Skin epidermis (tissue), 12 donors: ENCODE measurements around the gene COL4A2.
"Not testable (repeated sequence)": the region's sequence is repeated elsewhere in the genome, so short reads cannot be mapped to it uniquely, and the experiment has no call there.

ENCODE experiments used
- H3K27ac ChIP-seq, 21 experiments: fragments of 200-600 bp; sonication (generic) in 11 of 21; one replicate each; pipeline ENCODE4 v1.5.0; 2020; ENCODE audit warnings: mild to moderate bottlenecking in 3 of 21, inconsistent platforms in 2 of 21, moderate library complexity in 2 of 21
- H3K4me3 ChIP-seq, 7 experiments: fragments of 200-600 bp; sonication (generic) in 2 of 7; one replicate each; pipeline ENCODE4 v1.5.0; 2020; ENCODE audit warnings: inconsistent platforms in 2 of 7, mild to moderate bottlenecking in 2 of 7, moderate library complexity in 1 of 7

COL4A2 gene

DNA sequence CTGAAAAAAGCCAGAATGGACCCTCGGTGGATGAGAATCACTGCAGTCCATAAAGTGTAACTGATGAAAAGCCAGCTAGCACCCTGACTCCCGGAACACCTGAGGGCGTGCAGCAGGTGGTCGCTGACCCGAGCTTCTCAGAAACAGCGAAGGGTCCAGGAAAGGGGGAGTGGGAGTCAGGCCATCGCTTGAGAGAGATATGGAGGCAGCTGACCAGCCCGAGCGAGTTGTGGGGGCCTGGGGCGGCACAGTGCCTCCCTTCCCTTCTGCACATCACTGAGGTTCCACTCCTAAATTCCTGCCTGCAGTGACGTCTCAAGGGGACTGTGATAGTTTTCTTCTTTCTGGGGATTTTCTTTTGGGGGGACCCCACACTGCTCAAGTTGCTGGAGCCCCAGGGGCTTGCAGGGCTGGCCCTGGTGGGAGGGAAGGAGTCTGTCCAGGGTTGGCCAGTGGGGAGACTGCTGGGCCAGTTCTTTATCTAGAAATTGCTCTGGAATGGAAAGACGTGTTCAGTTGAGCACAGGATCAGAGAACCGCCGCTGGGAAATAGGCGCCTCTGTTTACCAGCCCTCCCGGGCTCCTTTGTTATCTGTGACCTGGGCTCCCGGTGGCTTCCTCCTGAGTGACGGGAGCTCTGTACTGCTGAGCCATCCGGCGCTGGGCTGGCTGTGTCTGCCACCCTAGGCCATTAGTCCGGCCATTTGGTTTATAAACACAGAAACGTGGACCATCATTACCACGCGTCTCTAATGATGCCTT lies 183.1 kb downstream of the COL4A2 start:
- no peak overlapping the region for H3K27ac ChIP-seq
- H3K4me3 ChIP-seq = no peak overlapping the region

DNA sequence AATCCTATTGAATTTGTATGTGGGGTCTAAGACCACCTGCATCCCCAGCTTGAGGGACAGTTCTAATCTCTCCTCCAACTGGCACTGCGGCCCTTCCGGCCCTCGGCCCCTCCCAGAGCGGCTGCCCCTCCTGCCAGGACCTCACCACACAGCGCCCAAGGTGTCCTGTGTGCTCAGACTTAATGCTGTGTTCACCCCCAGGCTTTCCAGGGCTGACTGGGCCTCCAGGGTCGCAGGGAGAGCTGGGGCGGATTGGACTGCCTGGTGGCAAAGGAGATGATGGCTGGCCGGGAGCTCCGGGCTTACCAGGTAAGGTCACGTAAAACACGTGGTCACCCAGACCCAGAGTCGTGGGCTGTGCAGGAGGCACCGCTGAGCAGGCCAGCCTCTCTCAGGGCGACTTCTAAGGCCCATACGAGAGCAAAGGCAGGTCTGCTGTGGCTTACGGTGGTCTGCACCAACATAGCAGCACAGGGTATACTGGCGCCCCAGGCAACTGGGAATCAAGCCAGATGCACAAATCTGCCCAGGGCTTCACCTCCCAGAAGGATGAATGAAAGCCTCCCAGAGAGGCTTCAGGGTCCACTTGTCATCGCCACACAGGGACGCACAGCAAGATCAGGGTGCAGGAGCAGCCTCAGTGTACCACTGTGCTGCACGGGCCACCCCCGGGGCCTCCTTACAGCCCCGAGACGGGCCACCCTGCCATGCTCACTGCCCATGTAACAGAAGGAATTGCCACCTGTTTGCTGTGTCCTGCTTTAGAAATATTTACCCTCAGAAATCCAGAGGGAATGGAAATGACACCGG lies 185.0 kb downstream of the COL4A2 start:
- Histone ChIP-seq H3K27ac (no peak overlapping the region), H3K4me3 (no peak overlapping the region)

DNA sequence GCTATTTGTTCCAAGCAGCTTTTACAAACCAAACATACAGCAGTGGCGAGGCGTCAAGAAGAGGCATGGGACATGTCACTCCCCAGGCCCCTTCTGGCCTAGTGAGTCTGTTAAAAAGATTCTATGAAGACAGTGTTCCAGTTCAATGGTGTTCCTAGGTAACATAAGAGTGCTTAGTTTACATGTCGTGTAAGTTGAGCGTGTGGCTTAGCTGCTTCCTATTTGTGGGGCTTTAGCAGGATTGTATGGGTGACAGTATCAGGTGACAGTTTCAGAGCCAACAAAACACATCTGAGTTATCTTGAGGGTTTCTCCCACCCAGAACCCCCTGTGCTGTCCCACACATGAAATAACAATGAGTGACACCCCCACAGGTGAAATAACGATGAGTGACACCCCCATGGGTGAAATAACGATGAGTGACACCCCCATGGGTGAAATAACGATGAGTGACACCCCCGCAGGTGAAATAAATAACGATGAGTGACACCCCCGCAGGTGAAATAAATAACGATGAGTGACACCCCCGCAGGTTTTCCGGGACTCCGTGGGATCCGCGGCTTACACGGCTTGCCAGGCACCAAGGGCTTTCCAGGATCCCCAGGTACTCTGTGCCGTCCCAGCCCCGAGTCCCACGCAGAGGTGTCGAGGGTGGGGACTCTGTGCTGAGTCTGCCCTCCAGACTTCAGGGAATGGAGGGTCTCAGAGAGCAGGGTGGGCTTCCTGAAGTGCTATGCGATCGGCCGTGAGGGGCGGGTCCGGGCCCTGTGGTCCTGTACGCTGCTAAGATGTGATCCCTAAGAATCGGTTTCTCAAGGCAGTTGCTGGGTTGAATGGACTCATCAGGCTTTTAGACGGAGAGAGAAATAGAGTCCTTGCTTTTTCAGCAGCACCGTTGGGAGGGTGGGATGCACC lies 185.9 kb downstream of the COL4A2 start:
- H3K4me3 ChIP-seq = no peak overlapping the region
- H3K27ac ChIP-seq = no peak overlapping the region

DNA sequence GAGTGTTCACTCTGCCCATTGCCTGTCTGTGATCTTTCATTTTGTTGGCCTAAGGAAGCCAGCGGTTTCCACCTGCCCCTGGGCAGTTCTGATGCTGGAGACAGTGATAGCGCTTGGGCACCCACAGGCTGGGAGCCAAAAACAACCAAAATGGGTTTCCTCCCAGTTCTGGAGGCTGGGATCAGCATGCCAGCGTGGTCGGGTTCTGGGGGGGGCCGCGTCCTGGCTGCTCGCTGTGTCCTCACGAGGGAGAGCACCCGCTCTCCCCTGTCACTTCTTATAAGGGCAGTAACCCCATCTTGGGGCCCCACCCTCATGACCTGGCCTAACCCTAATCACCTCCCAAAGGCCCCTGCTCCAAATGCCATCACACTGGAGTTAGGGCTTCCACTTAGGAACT lies 186.5 kb downstream of the COL4A2 start:
- Histone ChIP-seq H3K4me3 (no peak overlapping the region), H3K27ac (no peak overlapping the region)

DNA sequence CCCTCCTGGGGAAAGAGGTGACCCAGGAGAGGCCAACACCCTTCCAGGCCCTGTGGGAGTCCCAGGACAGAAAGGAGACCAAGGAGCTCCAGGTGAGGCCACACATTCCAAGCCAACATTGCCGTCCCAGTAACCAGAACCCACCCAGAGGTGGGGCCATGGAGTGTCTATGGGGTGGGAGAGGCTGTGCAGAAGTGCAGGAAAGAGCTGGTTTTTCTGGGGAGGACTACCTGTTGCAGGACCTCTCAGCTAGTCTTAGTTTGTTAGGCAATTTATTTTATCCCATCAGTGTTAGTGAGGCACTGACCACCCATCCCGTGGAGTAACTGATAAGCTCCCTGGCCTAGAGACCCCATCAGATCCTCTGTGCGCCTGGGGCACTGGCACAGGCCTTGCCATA lies 188.3 kb downstream of the COL4A2 start:
- no peak overlapping the region for H3K4me3 ChIP-seq
- H3K27ac ChIP-seq = no peak overlapping the region

DNA sequence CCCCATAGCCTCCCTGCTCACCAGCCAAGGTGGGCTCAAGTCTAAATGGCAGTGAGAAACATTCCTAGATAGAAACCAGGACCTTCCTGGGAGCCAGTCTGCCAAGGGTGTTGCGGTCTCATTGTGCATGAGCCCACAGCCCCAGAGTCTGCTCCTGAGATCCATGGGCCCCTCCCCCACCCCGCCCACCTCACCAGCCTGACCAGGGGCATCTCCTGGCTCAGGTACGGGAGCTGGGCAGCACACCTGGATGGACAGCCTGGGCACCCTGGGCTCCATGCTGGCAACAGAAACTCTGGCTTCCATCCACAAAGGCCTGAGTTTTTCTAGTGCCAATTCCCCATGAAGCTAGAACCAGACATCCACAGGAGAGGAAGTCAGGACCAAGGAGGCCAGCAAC lies 188.8 kb downstream of the COL4A2 start:
- H3K27ac ChIP-seq = no peak overlapping the region
- no peak overlapping the region for H3K4me3 ChIP-seq

DNA sequence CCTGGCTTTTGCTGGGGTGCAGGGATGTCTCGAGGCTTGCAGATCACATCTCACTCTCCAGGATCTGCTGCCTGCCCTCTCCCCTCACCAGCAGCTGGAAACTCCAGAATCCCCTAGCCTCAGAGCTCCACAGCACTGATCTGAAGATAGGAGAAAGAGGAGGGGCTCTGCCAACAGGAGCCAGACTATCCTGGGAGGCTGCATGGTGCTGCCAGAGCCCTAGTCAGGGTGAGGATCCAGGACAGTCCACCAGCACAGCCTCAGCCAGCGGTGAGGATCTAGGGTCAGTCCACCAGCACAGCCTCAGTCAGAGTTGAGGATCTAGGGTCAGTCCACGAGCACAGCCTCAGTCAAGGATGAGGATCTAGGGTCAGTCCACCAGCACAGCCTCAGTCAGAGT lies 189.2 kb downstream of the COL4A2 start:
- H3K27ac ChIP-seq = no peak overlapping the region
- no peak overlapping the region for H3K4me3 ChIP-seq

DNA sequence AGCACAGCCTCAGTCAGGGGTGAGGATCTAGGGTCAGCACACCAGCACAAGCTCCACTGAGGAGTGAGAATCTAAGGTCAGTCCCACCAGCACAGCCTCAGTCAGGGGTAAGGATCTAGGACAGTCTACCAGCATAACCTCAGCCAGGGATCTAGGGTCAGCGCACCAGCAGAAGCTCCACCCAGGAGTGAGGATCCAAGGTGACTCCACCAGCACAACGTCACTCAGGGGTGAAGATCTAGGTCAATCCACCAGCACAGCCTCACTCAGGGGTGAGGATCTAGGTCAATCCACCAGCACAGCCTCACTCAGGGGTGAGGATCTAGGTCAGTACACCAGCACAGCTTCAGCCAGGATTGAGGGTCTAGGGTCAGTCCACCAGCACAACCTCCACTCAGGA lies 189.9 kb downstream of the COL4A2 start:
- H3K4me3 ChIP-seq = no peak overlapping the region
- no peak overlapping the region for H3K27ac ChIP-seq

DNA sequence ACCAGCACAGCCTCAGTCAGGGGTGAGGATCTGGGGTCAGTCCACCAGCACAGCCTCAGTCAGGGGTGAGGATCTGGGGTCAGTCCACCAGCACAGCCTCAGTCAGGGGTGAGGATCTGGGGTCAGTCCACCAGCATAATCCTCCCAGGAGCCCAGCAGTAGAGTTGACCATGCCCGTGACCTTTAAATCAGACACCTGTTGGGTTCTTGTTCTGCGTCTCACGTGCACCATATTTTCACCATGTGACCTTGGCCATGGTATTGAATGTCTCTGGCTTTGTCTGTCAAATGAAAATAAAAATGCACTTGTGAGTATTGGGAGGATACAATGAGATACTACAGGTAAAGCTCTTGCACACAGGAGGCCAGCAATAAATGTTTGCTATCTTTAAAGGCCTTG lies 190.8 kb downstream of the COL4A2 start:
- H3K27ac ChIP-seq, H3K4me3 ChIP-seq: not testable (repeated sequence)

DNA sequence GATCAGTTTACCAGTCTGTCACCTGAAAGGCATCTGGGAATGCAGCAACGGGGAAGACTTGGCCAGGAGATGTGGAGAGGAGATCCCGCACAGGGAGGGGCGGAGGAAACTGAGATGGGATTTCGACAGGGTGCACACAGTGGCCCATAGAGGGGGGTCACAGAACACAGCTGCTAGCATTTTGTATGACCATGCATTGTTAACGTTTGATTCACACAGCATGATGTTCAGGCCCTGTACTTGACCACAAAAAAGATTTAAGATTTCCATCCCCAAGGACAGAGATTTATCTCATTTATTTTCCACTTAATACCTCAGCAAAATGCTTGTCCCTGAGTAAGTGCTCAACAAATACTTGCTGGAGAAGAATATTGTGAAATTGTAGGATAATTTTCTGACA lies 191.2 kb downstream of the COL4A2 start:
- no peak overlapping the region for H3K27ac ChIP-seq

DNA sequence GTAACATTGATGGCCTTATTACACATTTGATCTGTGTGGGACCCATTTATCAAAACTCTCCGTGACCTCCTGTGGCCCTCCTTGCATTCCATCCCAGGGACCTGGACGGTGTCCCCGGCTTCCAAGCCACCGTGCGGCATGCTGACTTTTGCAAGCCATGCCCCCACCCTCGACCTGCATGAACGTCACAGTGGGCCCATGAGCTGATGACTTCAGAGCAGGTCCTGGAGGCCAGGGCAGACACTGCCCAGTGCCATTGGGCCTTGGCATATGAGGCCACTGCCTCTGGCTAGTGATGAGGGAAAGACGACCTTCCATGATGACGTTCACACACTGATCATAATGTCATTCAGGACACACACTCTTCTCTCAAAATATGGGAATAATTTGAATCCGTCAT lies 191.7 kb downstream of the COL4A2 start:
- no peak overlapping the region for H3K4me3 ChIP-seq

More for the DNA sequence above, 191.2 kb downstream of the COL4A2 start:
- no peak overlapping the region for H3K4me3 ChIP-seq

DNA sequence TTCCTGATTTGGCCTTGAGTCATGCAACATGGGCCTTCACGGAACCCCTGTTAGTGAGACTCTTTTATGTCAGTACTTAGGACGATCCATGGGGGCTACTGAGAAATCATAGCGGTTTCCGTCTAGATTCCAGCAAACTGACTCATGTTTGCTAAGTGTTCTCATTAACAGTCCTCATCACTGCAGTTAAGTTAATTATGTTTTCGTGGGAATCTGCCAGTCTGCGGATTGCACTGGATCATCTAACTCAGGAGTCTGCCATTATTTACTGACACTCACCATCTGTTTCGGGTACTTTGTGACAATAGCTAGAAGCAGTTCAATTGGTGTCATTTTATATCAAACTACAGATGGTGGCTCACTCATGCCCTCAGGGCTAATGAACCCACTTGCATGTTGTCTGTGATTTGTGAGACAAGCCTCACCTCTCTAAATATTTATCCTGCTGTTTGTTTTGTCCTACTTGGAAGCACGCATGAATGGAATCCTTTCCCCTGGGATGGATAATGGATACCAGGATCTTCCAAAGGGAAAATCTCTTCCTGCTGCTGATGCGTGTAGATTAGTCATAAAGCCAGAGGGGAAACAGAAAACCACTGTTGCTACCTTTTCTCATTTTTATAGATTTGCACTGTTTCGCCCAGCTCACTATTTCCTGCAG lies 192.7 kb downstream of the COL4A2 start:
- Histone ChIP-seq H3K27ac (peak overlapping the region in 1 of 21 experiments; percentile 43), H3K4me3 (no peak overlapping the region)

More for the DNA sequence above, 191.7 kb downstream of the COL4A2 start:
- H3K27ac ChIP-seq = no peak overlapping the region

DNA sequence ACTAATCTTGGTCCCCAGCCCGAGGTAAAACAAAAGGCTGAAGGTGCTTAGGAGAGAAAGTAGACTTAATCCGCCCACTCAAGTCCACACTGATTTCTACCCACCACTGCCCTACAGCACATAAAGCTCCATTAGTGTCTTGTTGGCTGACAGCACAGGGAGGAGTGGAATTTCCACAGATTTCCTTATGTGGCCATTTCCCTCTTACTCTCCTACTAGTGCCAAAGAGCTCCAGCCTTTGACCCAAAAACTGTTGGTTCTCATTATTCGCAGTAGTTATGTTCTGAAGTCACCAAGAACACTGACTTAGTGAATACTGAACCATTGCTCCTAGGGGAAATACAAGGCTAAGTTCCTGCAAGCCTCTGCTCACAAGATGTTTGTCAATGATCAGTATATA lies 193.3 kb downstream of the COL4A2 start:
- peak overlapping the region in 2 of 21 experiments; percentile 22 to 43 for H3K27ac ChIP-seq
- H3K4me3 ChIP-seq = no peak overlapping the region

DNA sequence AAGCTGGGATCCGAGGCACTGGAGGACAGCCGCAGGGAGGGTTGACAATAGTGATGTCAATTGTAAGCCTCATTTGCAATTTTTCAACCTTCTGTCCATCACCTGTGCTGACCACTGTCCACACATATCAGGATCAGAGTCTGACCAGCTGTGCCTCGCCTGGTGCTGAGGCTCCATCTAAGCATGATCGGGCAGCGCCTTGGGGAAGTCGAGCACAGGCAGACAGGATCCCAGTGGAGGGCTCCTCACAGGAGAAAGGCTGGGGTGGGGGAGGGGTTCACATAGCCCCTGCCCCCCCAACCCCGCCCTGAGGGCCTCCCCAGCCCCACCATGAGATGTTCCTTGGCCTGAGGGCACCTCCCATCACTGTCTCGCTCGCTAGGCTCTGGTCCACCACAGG lies 194.1 kb downstream of the COL4A2 start:
- peak overlapping the region in 1 of 21 experiments; percentile 22 for H3K27ac ChIP-seq
- no peak overlapping the region for H3K4me3 ChIP-seq

DNA sequence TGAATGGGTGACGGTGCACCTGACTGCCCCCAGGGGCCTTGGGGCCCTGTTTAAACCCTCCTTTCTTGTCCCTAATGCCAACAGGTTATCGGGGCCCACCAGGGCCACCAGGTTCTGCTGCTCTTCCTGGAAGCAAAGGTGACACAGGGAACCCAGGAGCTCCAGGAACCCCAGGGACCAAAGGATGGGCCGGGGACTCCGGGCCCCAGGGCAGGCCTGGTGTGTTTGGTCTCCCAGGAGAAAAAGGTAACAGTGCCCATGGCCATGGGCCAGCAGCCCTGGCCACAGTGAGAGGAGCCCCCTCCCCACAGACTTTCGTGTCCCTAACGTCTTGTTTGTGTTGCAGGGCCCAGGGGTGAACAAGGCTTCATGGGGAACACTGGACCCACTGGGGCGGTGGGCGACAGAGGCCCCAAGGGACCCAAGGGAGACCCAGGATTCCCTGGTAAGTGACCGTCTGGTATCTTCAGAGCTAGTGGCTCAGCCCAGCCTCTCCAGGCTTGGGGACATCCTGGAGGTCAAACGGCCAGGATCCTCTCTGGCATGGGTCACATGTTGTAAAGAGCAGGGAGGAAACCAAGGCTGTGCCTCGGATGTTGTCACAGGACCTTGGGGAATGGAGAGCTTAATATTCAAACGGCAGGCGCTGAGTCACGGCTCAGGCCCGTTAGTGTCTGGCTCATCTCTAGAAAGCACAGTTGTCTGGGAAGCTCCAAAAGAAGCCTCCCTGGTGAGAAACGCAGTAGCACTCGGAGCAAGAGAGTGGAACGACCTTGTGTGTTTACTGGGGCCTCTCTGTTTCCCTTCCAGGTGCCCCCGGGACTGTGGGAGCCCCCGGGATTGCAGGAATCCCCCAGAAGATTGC lies 196.2 kb downstream of the COL4A2 start:
- Histone ChIP-seq H3K27ac (peak overlapping the region in 1 of 21 experiments; percentile 7), H3K4me3 (no peak overlapping the region)

DNA sequence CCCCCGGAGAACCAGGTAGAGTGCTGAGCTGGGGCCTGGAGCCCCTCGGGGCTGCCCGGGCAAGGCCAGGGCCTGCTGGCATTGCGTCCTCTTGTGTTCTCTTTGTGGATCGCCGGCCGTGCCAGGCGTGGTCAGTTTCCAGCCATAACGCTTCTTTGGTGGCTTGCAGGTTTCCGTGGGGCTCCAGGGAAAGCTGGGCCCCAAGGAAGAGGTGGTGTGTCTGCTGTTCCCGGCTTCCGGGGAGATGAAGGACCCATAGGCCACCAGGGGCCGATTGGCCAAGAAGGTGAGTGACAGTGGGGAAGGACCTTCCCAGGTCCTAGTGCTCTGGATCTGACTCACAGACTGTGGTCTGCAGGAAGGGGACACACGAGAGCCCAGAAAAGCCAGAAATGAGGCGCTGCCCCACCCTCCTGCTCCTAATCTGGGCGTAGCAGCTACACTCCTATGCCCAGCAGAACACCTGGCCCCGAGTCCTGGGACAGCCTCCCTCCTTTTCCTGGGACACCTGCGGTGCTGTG lies 197.0 kb downstream of the COL4A2 start:
- Histone ChIP-seq H3K27ac (peak overlapping the region in 1 of 21 experiments; percentile 7), H3K4me3 (no peak overlapping the region)

DNA sequence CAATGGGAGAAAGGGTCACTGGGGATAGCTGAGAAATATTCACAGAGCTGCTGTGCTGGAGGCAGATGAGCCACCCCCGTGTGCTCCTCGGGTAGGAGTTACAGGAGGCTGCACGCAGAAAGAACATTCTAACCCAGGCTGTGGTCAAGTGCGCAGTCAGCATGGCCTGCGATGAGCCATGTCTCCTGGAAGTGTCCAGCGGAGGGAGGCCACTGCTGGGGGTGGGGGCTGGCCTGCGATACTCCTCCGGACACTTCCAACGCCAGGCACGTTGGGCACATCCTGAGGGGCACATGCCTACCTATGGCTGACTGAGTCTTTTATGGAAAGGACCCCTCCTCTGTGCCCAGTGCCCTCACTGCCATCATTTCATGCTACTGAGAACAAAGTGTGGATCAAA lies 198.5 kb downstream of the COL4A2 start:
- no peak overlapping the region for H3K27ac ChIP-seq
- H3K4me3 ChIP-seq = no peak overlapping the region

DNA sequence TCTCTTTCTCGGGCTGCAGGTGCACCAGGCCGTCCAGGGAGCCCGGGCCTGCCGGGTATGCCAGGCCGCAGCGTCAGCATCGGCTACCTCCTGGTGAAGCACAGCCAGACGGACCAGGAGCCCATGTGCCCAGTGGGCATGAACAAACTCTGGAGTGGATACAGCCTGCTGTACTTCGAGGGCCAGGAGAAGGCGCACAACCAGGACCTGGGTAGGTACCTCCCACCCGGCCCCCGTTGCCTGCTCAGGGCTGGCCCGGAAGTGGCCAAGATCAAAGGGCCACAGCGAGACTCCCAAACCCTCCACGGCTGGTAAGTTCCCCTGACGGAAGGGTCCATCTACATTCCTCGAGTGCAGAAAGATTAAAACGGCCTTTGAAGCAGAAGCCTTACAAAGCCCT lies 199.3 kb downstream of the COL4A2 start:
- Histone ChIP-seq H3K4me3 (no peak overlapping the region), H3K27ac (no peak overlapping the region)
